GM18951 (cell line): Measurements from ENCODE around the gene PDP2.

Experiments used
- POLR2A ChIP-seq: IDR thresholded peaks from 4 replicates; pipeline ENCODE4 v1.6.1; 2011; ENCODE audit warnings: mild to moderate bottlenecking; ENCODE audit not compliant: insufficient read length, insufficient read depth; ENCODE audit errors: extremely low read depth
- in situ Hi-C: fragments of 300-500 bp; cut with MboI; formaldehyde crosslinking; loops from one replicate; pipeline ENCODE4 v1.12.0; 2022; ENCODE audit warnings: low sequenced_read_pairs, mixed read lengths, inconsistent platforms; ENCODE audit not compliant: unreplicated experiment

PDP2 gene

DNA sequence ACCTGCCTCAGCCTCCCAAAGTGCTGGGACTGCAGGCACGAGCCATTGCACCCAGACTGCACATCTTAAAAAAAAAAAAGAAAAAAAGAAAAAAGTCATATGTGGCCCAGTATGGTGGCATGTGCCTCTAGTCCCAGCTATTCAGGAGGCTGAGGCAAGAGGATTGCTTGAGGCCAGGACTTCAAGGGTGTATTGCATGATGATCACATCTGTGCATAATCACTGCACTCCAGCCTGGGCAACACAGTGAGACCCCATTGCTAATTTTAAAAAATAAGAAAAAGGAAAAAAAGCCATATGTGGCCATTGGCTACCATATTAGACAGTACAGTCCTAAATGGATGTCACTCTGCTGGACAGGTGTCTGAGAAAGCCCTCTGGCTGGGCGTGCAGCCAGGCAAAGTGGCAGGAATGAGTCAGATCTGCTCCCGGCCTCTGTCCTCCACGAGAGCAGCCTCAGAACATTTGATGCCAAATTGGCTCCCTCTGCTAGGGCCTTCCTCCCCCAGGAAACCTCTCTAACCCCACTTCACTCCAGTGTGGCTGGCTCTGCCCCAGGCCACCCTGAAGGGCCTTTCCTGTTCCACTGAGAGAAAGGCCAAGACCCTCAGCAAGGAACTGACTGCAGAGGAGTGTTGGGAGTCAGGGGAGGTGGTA lies 21.4 kb upstream of the PDP2 start:
- TF ChIP-seq POLR2A = no peak
- in situ Hi-C loops = loop anchor here (25.0 kb wide), 1 partner anchor 447 kb away; no protein-coding TSS in a partner anchor

DNA sequence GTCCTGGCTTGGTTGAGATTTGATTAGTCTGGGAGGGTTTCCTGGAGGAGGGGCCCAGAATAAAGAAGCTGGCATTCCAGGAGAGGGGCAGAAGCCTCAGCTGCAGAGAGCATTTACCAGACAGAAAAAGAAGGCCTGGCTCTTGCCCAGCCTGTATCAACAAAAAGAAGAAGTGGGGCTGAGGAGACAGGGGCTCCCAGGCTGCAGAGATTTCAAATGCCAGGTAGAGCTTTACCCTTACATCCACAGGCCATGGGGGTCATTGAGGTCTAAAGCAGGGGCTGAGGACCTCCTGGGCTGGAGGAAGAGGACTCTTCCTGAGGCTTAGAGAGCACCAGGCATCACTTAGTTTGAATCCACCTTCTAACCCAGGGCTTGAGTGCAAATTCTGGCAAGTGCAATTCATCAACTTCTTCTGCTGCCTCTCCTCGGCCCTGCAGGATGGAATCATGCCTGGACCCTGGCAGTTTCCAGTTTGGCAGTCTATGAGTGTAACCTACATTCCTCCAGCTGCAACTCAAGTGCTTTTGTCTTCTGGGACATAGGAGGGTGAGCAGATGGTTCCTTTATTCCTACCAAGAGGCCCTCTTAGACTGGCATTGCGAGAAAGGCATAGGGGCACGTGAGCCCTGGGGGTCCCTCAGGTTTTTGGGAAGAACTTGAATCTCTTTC lies 20.8 kb upstream of the PDP2 start:
- no peak for TF ChIP-seq POLR2A
- in situ Hi-C loops = loop anchor here (25.0 kb wide), 1 partner anchor 447 kb away; no protein-coding TSS in a partner anchor

DNA sequence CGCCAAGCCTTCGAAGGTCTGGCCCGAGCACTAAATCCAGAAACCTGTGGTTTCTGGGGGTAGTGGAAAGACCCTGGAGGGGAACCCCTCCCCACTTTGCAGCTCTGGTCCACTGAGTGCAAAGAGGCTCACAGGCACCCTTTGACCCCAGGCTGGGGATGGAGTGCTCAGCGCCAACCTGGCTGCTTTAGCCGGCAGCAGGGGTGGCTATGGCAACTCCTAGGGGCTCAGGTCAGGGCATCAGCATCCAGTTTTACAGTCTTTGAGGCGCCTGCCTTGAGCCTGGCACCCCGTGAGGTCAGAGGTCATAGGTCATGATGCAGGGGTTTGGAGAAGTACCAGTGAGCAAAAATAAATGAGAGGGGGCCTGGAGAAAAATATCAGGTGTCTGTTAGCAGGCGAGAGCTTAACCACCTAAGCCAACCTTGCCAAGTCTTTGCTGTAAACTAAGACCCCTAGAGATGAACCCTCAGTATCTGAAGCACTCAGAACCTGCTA lies 18.2 kb upstream of the PDP2 start:
- in situ Hi-C loops = loop anchor here (25.0 kb wide), 1 partner anchor 450 kb away; no protein-coding TSS in a partner anchor
- no peak for TF ChIP-seq POLR2A

DNA sequence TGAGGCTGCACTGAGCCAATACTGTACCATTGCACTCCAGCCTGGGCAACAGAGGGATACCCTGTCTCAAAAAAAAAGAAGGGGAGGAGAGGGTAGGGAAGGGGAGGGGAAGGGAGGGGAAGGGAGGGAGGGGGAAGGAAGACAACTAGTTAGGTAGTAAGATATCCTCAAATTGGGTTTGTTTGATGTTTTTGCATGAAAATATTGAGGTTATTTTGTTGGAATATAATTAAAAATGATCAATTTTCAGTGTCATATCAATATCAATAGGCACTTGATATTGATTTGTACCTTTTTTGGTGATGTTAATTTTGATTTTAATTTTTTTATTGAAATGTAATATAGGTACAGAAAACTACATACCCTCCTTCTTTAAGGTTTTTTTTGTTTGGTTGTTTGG lies 16.6 kb upstream of the PDP2 start:
- in situ Hi-C loops = loop anchor here (25.0 kb wide), 1 partner anchor 451 kb away; no protein-coding TSS in a partner anchor
- no peak for TF ChIP-seq POLR2A

DNA sequence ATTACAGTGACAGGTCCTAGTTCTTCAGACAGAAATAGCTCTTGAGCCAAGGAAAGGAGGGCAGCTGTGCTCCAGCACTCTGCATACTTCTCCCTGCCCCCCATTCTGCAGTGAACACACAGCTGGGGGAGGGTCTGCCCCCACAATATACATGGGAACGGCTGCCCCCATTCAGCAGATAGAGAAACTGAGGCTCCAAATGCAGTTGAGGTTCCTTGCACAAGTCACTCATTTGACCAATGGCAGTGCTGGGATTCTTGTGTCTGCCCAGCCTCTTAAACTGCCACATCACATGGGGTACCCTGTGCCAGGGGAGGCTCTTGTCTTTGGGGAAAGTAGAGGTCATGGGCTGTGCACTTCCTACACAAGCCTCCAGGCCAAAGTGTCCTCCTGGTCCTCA lies 10.9 kb upstream of the PDP2 start:
- in situ Hi-C loops = loop anchor here (25.0 kb wide), 1 partner anchor 457 kb away; no protein-coding TSS in a partner anchor
- TF ChIP-seq POLR2A = no peak

DNA sequence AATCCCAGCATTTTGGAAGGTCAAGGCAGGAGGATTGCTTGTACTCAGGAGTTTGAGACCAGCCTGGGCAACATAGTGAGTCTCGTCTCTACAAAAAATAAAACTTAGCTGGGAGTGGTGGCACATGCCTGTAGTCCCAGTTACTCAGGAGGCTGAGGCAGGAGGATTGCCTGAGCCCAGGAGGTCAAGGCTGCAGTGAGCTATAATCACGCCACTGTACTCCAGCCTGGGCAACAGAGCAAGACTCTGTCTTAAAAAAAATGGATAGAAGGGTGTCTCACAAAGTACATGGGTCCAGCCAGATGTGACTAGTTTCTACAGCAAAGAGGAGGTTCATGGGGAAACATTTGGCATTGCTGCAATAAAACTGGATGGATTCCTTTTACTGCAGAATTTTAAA lies 9.0 kb upstream of the PDP2 start:
- in situ Hi-C loops = loop anchor here (25.0 kb wide), 1 partner anchor 459 kb away; no protein-coding TSS in a partner anchor

DNA sequence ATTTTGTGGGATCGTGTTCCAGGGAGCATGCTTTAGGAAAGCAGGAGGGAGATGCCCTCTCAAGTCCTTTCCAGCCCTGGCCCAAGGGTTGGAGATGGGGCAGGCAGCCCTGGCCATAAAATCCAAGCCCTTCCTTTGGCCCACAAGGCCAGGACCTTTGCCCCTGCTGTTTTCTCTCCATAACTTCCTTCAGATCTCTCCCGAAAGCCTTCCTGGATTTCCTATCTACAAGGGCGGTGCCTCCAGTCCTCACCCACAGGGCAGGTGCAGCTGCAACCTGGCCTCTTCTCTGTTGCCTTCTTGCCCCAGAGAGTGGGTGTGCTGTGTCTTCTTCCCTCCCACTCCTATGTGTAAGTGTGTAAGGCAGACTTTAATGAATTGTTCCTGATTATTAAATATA lies 8.5 kb upstream of the PDP2 start:
- in situ Hi-C loops = loop anchor here (25.0 kb wide), 1 partner anchor 460 kb away; no protein-coding TSS in a partner anchor
- TF ChIP-seq POLR2A = no peak

DNA sequence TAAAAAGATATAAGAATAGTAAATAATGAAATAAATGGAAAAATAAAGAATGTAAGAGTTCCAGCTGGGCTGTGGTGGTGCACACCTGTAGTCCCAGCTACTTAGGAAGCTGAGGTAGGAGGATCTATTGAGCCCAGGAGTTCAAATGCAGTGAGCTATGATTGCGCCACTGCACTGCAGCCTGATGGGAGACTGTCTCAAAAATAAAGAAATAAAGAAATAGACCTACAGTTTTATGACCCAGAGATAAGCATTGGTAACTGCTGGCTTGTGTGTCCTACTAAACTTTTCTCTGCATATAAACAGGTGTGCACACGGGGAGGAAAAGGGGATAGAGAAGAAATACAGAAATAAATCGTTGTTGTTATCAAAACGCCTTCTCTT lies 7.8 kb upstream of the PDP2 start:
- TF ChIP-seq POLR2A = no peak
- in situ Hi-C loops = loop anchor here (25.0 kb wide), 1 partner anchor 460 kb away; no protein-coding TSS in a partner anchor

DNA sequence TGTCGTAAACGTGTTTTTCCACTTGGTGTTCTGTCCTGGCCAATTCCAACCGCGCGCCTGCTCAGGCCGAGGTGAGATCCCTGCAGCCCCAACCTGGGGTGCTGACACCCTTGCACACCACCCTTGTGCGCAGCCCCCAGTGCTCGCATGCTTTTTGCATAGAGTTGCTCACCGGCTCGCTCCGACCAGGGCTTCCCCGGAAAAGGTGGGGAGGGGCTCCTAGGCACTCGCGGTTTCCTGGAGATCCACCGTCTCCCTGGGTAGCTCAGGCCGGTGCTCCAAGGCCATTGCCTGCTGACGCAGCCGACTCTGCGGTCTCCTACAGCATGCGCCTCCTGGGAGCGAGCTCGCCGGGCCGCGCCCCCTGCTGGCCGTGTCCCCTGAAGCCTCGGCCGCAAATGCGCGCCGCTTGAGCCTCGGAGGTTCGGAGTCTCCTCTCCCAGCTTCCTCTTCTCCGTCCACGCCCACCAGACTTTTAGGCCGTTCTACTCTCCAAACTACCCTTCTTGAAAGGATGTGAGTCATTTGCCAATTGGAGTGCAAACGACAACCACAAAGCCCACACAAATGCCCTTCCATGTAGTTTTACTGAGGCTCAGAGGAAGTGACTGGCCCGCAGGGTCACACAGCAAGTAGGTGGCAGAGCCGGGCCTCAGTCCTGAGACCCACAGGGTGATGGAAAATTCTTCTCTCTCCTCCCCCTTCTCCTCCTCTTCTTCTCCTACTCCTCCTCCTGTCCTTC lies 7.2 kb upstream of the PDP2 start:
- in situ Hi-C loops = loop anchor here (25.0 kb wide), 1 partner anchor 461 kb away; no protein-coding TSS in a partner anchor
- peak; percentile 43 for TF ChIP-seq POLR2A

DNA sequence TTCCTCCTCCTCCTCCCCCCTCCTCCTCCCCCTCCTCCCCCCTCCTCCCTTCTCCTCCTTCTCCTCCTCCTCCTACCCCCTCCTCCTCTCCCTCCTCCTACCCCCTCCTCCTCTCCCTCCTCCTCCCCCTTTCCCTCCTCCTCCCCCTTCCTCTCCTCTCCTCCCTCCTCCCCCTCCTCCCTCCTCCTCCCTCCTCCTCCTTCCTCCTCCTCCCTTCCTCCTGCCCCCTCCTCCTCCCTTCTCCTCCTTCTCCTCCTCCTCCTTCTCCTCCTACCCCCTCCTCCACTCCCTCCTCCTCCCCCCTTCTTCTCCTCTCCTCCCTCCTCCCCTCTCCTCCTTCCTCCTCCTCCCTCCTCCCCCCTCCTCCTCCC lies 6.6 kb upstream of the PDP2 start:
- in situ Hi-C loops = loop anchor here (25.0 kb wide), 1 partner anchor 461 kb away; no protein-coding TSS in a partner anchor

DNA sequence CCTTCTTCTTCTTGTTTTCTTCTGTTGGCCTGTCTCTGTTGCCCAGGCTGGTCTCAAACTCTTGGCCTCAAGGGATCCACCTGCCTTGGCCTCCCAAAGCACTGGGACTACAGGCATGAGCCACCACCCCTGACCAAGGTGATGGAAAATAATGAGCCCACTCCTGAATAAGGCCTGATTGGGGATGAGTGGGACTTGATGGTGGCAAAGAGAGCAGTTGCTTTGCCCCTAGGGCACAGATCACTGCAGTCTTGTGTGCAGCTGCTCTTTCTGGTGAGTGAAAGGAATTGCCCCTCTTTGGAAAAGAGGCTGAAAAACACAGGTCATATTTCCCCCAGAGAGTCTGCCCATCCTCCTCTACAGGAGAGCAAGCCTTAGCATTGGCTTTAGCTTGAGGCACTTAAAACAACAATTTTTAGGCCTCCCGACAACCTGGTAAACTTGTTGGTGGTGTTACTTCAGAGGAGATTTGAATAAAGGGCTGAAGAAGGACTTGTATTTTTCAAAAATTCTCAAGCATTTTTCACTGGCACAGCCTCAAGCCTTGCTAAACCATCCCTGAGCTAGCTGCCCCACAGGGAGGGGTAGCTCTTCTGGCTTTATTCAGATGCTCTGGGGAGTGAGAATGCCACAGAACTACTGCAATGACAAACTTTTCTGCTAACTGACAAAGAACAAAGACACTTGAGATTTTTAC lies 6.1 kb upstream of the PDP2 start:
- no peak for TF ChIP-seq POLR2A
- in situ Hi-C loops = loop anchor here (25.0 kb wide), 1 partner anchor 462 kb away; no protein-coding TSS in a partner anchor

More for the DNA sequence above, 6.6 kb upstream of the PDP2 start:
- no peak for TF ChIP-seq POLR2A

DNA sequence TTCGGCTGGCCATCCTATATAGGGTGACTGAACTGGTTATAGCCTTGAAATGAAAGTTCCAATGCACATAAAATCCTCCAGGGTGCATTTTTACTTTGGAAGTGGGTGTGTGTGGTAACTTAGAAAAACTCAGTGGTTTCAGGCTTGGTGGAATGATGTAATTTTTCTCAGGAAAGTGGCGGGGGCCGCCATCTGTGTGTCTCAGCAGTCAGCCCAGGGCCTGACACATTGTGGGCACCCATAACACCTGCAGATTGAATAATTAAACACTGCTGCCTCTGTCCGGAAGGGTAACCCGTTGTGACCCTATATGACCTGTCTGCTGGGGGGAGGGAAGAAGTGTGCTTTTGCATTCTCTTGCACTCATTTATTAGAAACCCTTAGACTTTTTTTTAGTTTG lies 2.2 kb upstream of the PDP2 start:
- TF ChIP-seq POLR2A = no peak

More for the DNA sequence above, 2.2 kb upstream of the PDP2 start:
- in situ Hi-C loops = no loop called here
